Measurements from ENCODE around the gene FADS2.

The FADS2 gene

DNA sequence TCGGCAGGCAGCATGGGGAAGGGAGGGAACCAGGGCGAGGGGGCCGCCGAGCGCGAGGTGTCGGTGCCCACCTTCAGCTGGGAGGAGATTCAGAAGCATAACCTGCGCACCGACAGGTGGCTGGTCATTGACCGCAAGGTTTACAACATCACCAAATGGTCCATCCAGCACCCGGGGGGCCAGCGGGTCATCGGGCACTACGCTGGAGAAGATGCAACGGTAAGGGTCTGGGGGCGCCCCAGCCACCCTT is 204 bp downstream of the FADS2 start:
- DNase-seq (ENCODE audit: low read depth), result no peak
- peak overlapping the region; percentile 93 for H3K4me3 ChIP-seq (ENCODE audit: low read length)
- TF ChIP-seq, protein P1, sequence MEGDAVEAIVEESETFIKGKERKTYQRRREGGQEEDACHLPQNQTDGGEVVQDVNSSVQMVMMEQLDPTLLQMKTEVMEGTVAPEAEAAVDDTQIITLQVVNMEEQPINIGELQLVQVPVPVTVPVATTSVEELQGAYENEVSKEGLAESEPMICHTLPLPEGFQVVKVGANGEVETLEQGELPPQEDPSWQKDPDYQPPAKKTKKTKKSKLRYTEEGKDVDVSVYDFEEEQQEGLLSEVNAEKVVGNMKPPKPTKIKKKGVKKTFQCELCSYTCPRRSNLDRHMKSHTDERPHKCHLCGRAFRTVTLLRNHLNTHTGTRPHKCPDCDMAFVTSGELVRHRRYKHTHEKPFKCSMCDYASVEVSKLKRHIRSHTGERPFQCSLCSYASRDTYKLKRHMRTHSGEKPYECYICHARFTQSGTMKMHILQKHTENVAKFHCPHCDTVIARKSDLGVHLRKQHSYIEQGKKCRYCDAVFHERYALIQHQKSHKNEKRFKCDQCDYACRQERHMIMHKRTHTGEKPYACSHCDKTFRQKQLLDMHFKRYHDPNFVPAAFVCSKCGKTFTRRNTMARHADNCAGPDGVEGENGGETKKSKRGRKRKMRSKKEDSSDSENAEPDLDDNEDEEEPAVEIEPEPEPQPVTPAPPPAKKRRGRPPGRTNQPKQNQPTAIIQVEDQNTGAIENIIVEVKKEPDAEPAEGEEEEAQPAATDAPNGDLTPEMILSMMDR (conservative IDR thresholded peaks at IDR 0.05; ENCODE audit: low read depth, low read length), result no peak

DNA sequence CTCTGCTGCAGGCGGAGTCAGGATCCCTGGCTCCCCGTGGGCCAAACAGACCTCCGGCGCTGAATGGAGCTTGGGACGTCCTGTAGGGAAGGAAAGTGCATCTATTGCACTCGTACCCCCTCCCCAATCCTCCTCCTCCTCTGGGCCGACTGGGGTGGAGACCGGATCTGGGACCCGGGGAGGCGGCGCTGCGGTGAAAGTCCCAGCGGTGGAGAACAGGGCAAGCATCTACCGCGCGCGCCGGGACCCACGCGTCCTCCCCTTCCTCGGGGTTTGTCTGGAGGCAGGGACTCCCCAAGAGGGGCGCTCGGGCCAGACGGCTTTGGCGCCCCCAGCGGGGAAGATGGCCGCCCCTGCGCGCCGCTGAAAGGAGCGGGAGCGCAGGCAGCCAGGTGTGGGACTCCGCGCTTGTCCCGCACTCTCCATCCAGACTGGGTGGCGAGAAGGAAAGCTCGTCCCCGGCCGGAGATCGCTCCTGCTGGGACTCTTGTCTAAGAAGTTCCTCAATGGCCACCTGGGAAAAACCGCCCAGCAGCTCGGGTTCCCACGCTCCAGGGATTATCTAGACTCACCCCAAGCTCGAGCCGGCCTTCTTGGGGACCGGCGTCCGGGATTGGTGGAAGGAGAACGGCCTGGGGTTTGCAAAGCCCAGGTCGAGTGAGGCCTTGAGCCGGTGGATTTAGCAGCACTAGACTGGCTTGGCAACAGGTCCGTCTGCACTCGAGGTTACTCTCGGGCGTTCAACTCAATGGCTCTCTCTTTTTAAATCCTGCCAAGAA is 718 bp downstream of the FADS2 start:
- TF ChIP-seq, protein P1 (conservative IDR thresholded peaks at IDR 0.05; ENCODE audit: low read depth, low read length), result peak; percentile 49
- peak overlapping the region; percentile 93 for H3K4me3 ChIP-seq (ENCODE audit: low read length)
- peak; percentile 68 for DNase-seq (ENCODE audit: low read depth)

DNA sequence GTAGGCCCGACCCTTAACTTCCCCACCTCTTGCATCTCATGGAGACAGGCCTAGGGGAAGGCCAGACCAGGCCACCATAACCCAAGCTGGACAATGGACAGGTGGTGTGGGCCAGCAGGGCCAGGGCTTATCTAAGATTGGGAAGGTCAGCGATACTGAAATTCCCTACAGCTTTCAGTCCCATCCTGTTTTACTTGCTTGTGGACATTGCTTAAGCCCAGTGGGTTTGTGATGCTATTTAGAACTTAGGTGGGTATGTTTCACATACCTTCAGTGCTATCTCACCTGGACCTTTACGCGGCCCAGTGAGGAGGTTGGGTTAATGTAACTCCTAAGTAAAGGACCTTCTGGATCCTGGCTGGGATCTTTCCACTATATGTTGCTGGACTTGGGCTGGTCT is 1.7 kb downstream of the FADS2 start:
- TF ChIP-seq, protein P1 (conservative IDR thresholded peaks at IDR 0.05; ENCODE audit: low read depth, low read length), result no peak
- H3K4me3 ChIP-seq (ENCODE audit: low read length), result peak overlapping the region; percentile 93
- DNase-seq (ENCODE audit: low read depth), result no peak

- no peak for DNase-seq (ENCODE audit: low read depth)
- TF ChIP-seq, protein P1 (conservative IDR thresholded peaks at IDR 0.05; ENCODE audit: low read depth, low read length), result no peak
- H3K4me3 ChIP-seq (ENCODE audit: low read length), result peak overlapping the region; percentile 93
These were observed 2.4 kb downstream of the FADS2 start for GRCh38 chr11:61830237-61831105.

GRCh38 chr11:61832207-61832606 is 4.1 kb downstream of the FADS2 start:
- TF ChIP-seq, protein P1 (conservative IDR thresholded peaks at IDR 0.05; ENCODE audit: low read depth, low read length), result no peak
- no peak for DNase-seq (ENCODE audit: low read depth)

DNA sequence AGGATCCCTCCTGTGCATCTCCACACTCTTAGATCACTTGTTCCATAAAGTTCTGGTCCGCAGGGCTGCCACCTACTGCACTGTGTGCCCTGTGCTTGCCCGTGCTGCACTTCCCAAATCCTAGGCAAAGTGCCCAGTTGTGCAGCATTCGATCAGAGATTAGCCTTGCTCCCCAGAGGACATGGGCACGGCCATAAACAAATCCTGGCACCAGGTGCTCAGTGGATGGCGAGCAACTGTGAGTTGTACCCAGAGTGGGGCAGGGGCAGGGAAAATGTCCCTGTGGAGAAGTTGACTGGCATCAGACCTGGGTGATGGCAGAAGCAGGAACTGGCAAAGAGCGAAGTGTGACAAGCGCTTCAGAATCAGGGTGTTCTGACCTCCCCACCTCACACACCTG is 4.7 kb downstream of the FADS2 start:
- no peak for DNase-seq (ENCODE audit: low read depth)
- no peak overlapping the region for H3K4me3 ChIP-seq (ENCODE audit: low read length)
- TF ChIP-seq, protein P1 (conservative IDR thresholded peaks at IDR 0.05; ENCODE audit: low read depth, low read length), result no peak

More at GRCh38 chr11:61832207-61832606, 4.1 kb downstream of the FADS2 start:
- H3K4me3 ChIP-seq (ENCODE audit: low read length), result no peak overlapping the region
